ENCODE measurements around the gene HOXA2.

The HOXA2 gene

DNA sequence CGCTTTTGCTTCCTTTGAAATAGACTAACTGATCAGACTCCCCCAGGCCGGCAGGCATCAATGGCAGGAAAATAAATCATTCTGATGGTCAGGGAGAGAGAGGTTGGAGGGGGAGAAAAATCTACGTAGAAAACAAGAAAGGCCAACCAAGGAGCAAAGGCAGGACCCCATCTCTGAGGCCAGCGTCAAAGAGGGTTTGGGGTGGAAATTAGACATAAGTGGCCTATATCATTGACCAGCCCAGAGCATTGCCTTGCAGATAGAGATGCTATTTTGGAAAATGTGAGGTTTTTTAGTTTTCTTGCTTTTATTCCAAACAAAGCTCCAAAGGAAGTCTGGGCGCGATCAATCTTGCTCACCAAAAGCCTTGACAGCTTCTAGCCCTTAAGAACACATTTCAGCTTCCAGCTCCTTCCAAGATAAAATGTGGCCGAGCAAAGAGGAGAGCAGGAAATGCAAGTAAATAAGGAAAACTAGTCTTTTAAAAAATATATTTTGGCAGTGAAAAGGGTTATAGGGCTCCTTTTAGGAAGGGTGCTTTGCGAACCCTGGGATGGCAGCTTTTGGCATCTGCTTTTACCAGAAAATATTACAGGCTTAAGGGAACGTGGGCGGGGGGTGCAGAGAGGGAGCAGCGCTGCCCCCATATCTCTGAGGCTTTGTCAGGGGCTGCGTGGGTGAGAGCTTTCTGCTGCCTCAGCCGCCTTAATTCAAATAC is 2.0 kb upstream of the HOXA2 start:
- Histone ChIP-seq H3K9me3 (ENCODE audit: insufficient read depth, low read length) (no peaks in the 10 kb centered on the region), H3K27me3 (ENCODE audit: low read depth, low read length) (no peaks in the 10 kb centered on the region), H3K79me2 (ENCODE audit: low read length) (no peaks in the 10 kb centered on the region)

DNA sequence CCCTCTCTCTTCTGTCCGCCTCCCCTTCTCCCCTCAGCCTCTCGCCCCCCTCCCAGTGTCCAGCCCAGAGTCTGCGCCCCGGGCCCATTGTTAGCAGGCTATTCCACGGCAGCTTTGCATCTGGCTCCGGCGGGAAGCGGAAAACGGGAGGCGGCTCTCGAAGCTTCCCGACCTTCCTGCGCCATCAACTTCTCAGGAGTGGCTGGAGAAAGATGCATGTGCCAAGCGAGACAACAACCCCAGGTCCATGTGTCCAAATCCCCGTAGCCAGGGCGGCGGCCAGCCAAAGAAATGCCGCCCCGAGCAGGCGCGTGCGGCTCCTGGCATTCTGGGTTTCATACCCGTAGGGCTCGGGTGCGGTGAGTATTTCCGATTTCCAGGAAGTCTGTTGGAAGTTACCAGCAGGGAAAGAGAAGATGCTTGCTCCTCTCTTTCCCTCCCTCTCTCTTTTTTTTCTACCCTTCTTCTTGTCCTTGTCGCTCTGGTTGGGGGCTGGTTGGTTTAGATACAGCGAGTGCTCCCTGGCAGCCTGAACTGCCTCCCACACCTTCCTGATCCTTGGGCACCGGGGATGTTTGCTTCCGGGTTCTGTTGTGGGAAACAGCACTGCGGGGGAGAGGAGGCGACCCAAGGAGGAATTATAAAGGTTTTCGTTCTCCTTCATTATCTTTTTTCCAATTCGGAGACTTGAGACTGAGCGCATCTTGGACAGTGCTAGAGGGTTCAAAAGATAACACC is 1.2 kb upstream of the HOXA2 start:
- Histone ChIP-seq H2AFZ (ENCODE audit: low read depth, low read length) (no peak overlapping the region), H4K20me1 (ENCODE audit: insufficient read depth, low read length) (no peaks in the 10 kb centered on the region), H3K27me3 (ENCODE audit: low read depth, low read length) (no peaks in the 10 kb centered on the region), H3K36me3 (replicated peaks; ENCODE audit: low read depth, low read length) (no peaks in the 10 kb centered on the region), H3K79me2 (ENCODE audit: low read length) (no peaks in the 10 kb centered on the region), H3K9me3 (ENCODE audit: insufficient read depth, low read length) (no peaks in the 10 kb centered on the region), H3K4me2 (ENCODE audit: low read length) (no peak overlapping the region), H3K4me3 (ENCODE audit: low read length) (no peak overlapping the region), H3K27ac (ENCODE audit: low read length) (no peak overlapping the region), H3K4me1 (ENCODE audit: low read length) (peaks cover 9% of the 10 kb centered on the region), H3K9ac (ENCODE audit: low read length) (no peak overlapping the region)
- TF ChIP-seq EZH2phosphoT487 (IDR thresholded peaks at IDR 0.05; ENCODE audit: low read depth), result no peak

More for the DNA sequence above, 2.0 kb upstream of the HOXA2 start:
- no peak overlapping the region for H3K4me3 ChIP-seq (ENCODE audit: low read length)
- H3K36me3 ChIP-seq (replicated peaks; ENCODE audit: low read depth, low read length), result no peaks in the 10 kb centered on the region
- TF ChIP-seq EZH2phosphoT487 (IDR thresholded peaks at IDR 0.05; ENCODE audit: low read depth), result no peak
- TF ChIP-seq, protein P1, sequence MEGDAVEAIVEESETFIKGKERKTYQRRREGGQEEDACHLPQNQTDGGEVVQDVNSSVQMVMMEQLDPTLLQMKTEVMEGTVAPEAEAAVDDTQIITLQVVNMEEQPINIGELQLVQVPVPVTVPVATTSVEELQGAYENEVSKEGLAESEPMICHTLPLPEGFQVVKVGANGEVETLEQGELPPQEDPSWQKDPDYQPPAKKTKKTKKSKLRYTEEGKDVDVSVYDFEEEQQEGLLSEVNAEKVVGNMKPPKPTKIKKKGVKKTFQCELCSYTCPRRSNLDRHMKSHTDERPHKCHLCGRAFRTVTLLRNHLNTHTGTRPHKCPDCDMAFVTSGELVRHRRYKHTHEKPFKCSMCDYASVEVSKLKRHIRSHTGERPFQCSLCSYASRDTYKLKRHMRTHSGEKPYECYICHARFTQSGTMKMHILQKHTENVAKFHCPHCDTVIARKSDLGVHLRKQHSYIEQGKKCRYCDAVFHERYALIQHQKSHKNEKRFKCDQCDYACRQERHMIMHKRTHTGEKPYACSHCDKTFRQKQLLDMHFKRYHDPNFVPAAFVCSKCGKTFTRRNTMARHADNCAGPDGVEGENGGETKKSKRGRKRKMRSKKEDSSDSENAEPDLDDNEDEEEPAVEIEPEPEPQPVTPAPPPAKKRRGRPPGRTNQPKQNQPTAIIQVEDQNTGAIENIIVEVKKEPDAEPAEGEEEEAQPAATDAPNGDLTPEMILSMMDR (IDR thresholded peaks at IDR 0.05; ENCODE audit: low read depth, low read length), result no peak
- H4K20me1 ChIP-seq (ENCODE audit: insufficient read depth, low read length), result no peaks in the 10 kb centered on the region
- H3K4me1 ChIP-seq (ENCODE audit: low read length), result peaks cover 5% of the 10 kb centered on the region
- H3K9ac ChIP-seq (ENCODE audit: low read length), result no peak overlapping the region
- no peak overlapping the region for H2AFZ ChIP-seq (ENCODE audit: low read depth, low read length)
- no peak overlapping the region for H3K4me2 ChIP-seq (ENCODE audit: low read length)
- no peak overlapping the region for H3K27ac ChIP-seq (ENCODE audit: low read length)

DNA sequence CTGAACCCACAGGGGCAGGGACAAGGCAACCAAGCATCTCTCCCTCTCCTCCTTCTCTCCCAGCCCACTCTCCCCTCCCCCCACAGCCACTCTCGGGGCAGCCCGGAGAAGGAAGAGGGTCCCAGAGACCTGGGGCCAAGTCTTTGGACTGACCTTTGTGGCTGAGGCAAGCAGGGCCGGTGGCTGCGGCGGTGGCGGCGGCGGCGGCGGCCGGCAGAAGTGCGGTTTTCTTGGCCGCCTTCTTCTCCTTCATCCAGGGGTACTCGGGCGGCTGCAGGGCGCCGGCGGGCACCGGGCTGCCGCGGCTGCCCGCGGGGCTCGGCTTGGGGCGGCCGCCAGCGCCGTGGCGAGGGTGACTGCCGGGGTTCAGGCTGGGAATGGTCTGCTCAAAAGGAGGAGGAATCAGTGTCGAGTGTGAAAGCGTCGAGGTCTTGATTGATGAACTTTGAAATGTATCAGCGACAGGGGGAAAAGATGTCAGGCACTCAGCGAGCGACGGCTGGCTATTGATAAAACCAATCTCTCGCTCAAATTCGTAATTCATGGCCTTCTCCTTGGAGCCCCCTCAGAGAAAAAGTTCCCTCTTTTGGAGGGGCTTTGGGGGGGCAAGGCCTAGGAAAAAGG is 414 bp downstream of the HOXA2 start:
- Histone ChIP-seq H3K4me2 (ENCODE audit: low read length) (no peak overlapping the region), H2AFZ (ENCODE audit: low read depth, low read length) (no peak overlapping the region), H3K4me3 (ENCODE audit: low read length) (no peak overlapping the region), H3K36me3 (replicated peaks; ENCODE audit: low read depth, low read length) (no peaks in the 10 kb centered on the region), H3K9ac (ENCODE audit: low read length) (no peak overlapping the region), H3K27ac (ENCODE audit: low read length) (no peak overlapping the region), H3K27me3 (ENCODE audit: low read depth, low read length) (no peaks in the 10 kb centered on the region), H4K20me1 (ENCODE audit: insufficient read depth, low read length) (no peaks in the 10 kb centered on the region), H3K9me3 (ENCODE audit: insufficient read depth, low read length) (no peaks in the 10 kb centered on the region), H3K79me2 (ENCODE audit: low read length) (peaks cover 9% of the 10 kb centered on the region), H3K4me1 (ENCODE audit: low read length) (peaks cover 14% of the 10 kb centered on the region)
- TF ChIP-seq, protein P1 (IDR thresholded peaks at IDR 0.05; ENCODE audit: low read depth, low read length), result no peak
- TF ChIP-seq EZH2phosphoT487 (IDR thresholded peaks at IDR 0.05; ENCODE audit: low read depth), result no peak

DNA sequence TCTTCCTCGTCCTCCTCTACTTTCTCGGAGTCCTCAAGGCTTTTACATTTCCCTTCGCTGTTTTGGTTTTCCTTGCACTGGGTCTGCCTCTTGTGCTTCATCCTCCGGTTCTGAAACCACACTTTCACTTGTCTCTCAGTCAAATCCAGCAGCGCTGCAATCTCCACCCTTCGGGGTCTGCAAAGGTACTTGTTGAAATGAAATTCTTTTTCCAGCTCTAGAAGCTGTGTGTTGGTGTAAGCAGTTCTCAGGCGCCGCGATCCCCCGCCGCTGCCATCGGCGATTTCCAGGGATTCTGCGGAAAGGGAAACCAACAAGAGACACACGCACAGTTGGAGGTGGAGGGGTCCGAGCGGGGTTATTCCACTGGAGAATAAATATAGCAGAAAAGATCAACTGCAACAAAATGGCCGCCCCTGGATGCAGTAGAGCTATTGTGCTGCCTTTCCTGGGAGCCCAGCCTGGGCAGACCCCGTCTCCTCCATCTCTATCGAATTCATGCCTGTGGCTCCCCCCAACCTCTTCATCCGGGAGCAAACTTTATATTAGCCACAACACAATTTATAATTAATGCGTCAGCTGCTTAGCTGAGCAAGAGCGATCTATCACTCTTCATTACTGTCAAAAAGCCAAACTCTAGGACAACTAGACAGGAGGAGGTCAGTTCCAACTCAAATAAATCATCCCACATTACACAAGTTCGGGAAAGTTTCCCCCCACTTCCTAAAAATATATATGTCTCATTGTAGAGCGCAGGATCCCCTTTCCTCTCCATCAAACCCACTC is 1.1 kb downstream of the HOXA2 start:
- H3K9me3 ChIP-seq (ENCODE audit: insufficient read depth, low read length), result no peaks in the 10 kb centered on the region
- no peak overlapping the region for H3K4me2 ChIP-seq (ENCODE audit: low read length)
- no peak overlapping the region for H3K4me3 ChIP-seq (ENCODE audit: low read length)
- no peak overlapping the region for H2AFZ ChIP-seq (ENCODE audit: low read depth, low read length)
- H3K27ac ChIP-seq (ENCODE audit: low read length), result no peak overlapping the region
- no peaks in the 10 kb centered on the region for H4K20me1 ChIP-seq (ENCODE audit: insufficient read depth, low read length)
- H3K36me3 ChIP-seq (replicated peaks; ENCODE audit: low read depth, low read length), result no peaks in the 10 kb centered on the region
- TF ChIP-seq, protein P1 (IDR thresholded peaks at IDR 0.05; ENCODE audit: low read depth, low read length), result no peak
- TF ChIP-seq EZH2phosphoT487 (IDR thresholded peaks at IDR 0.05; ENCODE audit: low read depth), result no peak
- H3K9ac ChIP-seq (ENCODE audit: low read length), result no peak overlapping the region
- H3K27me3 ChIP-seq (ENCODE audit: low read depth, low read length), result no peaks in the 10 kb centered on the region
- peaks cover 17% of the 10 kb centered on the region for H3K79me2 ChIP-seq (ENCODE audit: low read length)
- H3K4me1 ChIP-seq (ENCODE audit: low read length), result peaks cover 15% of the 10 kb centered on the region

Measured in OCI-LY3 (cell line).